ENCODE data around the gene BOK. TPM values are rescaled to one million over a fixed set of nuclear protein-coding genes. Genes with fewer than 3 reads are reported as not detected.
A peak's percentile ranks its signal among the peaks of the same experiment; 100 is the strongest.
"Not testable (repeated sequence)": the region's sequence is repeated elsewhere in the genome, so short reads cannot be mapped to it uniquely, and the experiment has no call there.

BOK gene
- total and polyA plus RNA-seq, 2 of the 13 experiments (the other 11 are each of a cell fraction or from before 2014, with no cell fraction given), result 35.5 to 39.2 TPM

GRCh38 chr2:241565411-241565810 is 6.9 kb downstream of the BOK start:
- intact Hi-C loops (cut with micrococcal nuclease; ENCODE audit: unreplicated experiment), result no loop called here
- Histone ChIP-seq H3K4me2 (ENCODE audit: low read depth, low read length) (no peak overlapping the region), H3K4me3 (replicated peaks in 1 of 3; ENCODE audit: insufficient read depth in 1 of 3, low read depth in 2 of 3, low read length in 3 of 3) (no peak overlapping the region), H2AFZ (ENCODE audit: low read length) (no peak overlapping the region), H3K4me1 (ENCODE audit: insufficient read depth, low read length) (peaks cover 22% of the 10 kb centered on the region), H3K9ac (ENCODE audit: insufficient read depth, low read depth, low read length) (no peak overlapping the region), H4K20me1 (ENCODE audit: insufficient read depth, low read length) (peaks cover 13% of the 10 kb centered on the region; the same call in 1 of the 2 replicates), H3K9me3 (ENCODE audit: low read length) (no peaks in the 10 kb centered on the region), H3K36me3 (replicated peaks in 1 of 2; ENCODE audit: control insufficient read depth in 1 of 2, insufficient read depth in 2 of 2, low read length in 2 of 2) (peaks cover 13 to 27% of the 10 kb centered on the region in 2 experiments; a peak in 4 of 5 replicates), H3K27ac (ENCODE audit: extremely low read length, insufficient read depth, low read length) (no peak overlapping the region), H3K79me2 (ENCODE audit: insufficient read depth, low read length) (peaks cover 11% of the 10 kb centered on the region), H3K27me3 (ENCODE audit: control insufficient read depth in 1 of 2, insufficient read depth in 2 of 2, low read length in 2 of 2) (no peaks in the 10 kb centered on the region)
- POLR2A ChIA-PET, result no interaction called here
- BruUV-seq (replicated peaks), result no TSS peak
- TF ChIP-seq, protein P1, sequence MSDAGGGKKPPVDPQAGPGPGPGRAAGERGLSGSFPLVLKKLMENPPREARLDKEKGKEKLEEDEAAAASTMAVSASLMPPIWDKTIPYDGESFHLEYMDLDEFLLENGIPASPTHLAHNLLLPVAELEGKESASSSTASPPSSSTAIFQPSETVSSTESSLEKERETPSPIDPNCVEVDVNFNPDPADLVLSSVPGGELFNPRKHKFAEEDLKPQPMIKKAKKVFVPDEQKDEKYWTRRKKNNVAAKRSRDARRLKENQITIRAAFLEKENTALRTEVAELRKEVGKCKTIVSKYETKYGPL (CRISPR knock-in tag; IDR thresholded peaks at IDR 0.05), result no peak
- peak; percentile 74 for TF ChIP-seq AGO2 (optimal IDR thresholded peaks at IDR 0.05; ENCODE audit: low read depth, low read length)
- FAIRE-seq (no peak), DNase-seq (ENCODE audit: low spot score) (no peak), ATAC-seq (no peak)
- CTCF ChIA-PET (ENCODE audit: low intra/inter-chr PET ratio, low total read pairs), result no interaction called here
- in situ Hi-C loops (cut with HindIII; ENCODE audit: extremely low pct_ligation_motif_present, low pct_unique_long_range_greater_than_20kb), result no loop called here
- WGBS (ENCODE audit: low lambda C conversion rate), result 94% methylated on average over 10 of the region's 10 CpGs

DNA sequence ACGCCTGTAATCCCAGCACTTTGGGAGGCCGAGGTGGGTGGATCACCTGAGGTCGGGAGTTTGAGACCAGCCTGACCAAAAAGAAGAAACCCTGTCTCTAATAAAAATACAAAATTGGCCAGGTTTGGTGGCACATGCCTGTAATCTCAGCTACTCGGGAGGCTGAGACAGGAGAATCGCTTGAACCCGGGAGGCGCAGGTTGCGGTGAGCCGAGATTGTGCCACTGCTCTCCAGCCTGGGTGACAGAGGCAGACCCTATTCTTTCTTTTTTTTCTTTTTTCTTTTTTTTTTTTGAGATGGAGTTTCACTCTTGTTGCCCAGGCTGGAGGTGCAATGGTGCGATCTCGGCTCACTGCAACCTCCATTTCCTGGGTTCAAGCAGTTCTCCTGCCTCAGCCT is 7.5 kb downstream of the BOK start:
- in situ Hi-C loops (cut with HindIII; ENCODE audit: extremely low pct_ligation_motif_present, low pct_unique_long_range_greater_than_20kb); H3K9ac ChIP-seq (ENCODE audit: insufficient read depth, low read depth, low read length); FAIRE-seq: not testable (repeated sequence)

More for the DNA sequence above, 7.5 kb downstream of the BOK start:
- intact Hi-C loops (cut with micrococcal nuclease; ENCODE audit: unreplicated experiment); H3K27me3 ChIP-seq (ENCODE audit: control insufficient read depth in 1 of 2, insufficient read depth in 2 of 2, low read length in 2 of 2); H3K79me2 ChIP-seq (ENCODE audit: insufficient read depth, low read length); H2AFZ ChIP-seq (ENCODE audit: low read length); H3K4me3 ChIP-seq (replicated peaks in 1 of 3; ENCODE audit: insufficient read depth in 1 of 3, low read depth in 2 of 3, low read length in 3 of 3); BruUV-seq (replicated peaks); H3K4me2 ChIP-seq (ENCODE audit: low read depth, low read length); H3K9me3 ChIP-seq (ENCODE audit: low read length); H4K20me1 ChIP-seq (ENCODE audit: insufficient read depth, low read length); CTCF ChIA-PET (ENCODE audit: low intra/inter-chr PET ratio, low total read pairs); DNase-seq (ENCODE audit: low spot score); H3K27ac ChIP-seq (ENCODE audit: extremely low read length, insufficient read depth, low read length); POLR2A ChIA-PET; ATAC-seq: not testable (repeated sequence)
- WGBS (ENCODE audit: low lambda C conversion rate), result over 99% methylated on average over 11 of the region's 11 CpGs
- Histone ChIP-seq H3K4me1 (ENCODE audit: insufficient read depth, low read length) (peaks cover 16% of the 10 kb centered on the region), H3K36me3 (replicated peaks in 1 of 2; ENCODE audit: control insufficient read depth in 1 of 2, insufficient read depth in 2 of 2, low read length in 2 of 2) (peaks cover 13 to 27% of the 10 kb centered on the region in 2 experiments; a peak in 4 of 5 replicates)
